ENCODE results near the gene SPATS2L.

- TF ChIP-seq POLR2AphosphoS5 (IDR thresholded peaks at IDR 0.05; ENCODE audit: low read depth, low read length) (no peak), POLR2A (IDR thresholded peaks at IDR 0.05; ENCODE audit: low read depth, low read length) (no peak)
Observed at GRCh38 chr2:200399636-200400035, 93.1 kb downstream of the SPATS2L start.

Measured in GM12892 (cell line).